Liver (tissue), 3 donors: Measurements from ENCODE around the gene MAB21L2.

Source experiments
- ATF3 ChIP-seq: IDR thresholded peaks from 2 replicates; pipeline ENCODE4 v1.6.1; 2016; ENCODE audit warnings: antibody characterized with exemption
- RAD21 ChIP-seq, 2 donors: IDR thresholded peaks; 2 replicates each; pipeline ENCODE4 v1.6.1; 2016; ENCODE audit warnings: antibody characterized with exemption in 2 of 2, mild to moderate bottlenecking in 2 of 2
- TF ChIP-seq, protein P1 (sequence below): fragments of 150-350 bp; IDR thresholded peaks from 2 replicates; pipeline ENCODE4 v1.5.1; 2017; ENCODE audit warnings: improper control_type of control experiment, low read depth, low read length; ENCODE audit not compliant: missing input control
- TF ChIP-seq, protein P2 (sequence below): IDR thresholded peaks from 2 replicates; pipeline ENCODE4 v1.6.1; 2016; ENCODE audit warnings: antibody characterized with exemption, mild to moderate bottlenecking
- TF ChIP-seq, protein P3 (sequence below): IDR thresholded peaks from 2 replicates; pipeline ENCODE4 v1.6.1; 2016; ENCODE audit warnings: antibody characterized with exemption
- TF ChIP-seq, protein P4 (sequence below): IDR thresholded peaks from 2 replicates; pipeline ENCODE4 v1.6.1; 2016; ENCODE audit warnings: antibody characterized with exemption
- donor health status: healthy.
- donor health status: healthy.

- TF ChIP-seq, protein P1, sequence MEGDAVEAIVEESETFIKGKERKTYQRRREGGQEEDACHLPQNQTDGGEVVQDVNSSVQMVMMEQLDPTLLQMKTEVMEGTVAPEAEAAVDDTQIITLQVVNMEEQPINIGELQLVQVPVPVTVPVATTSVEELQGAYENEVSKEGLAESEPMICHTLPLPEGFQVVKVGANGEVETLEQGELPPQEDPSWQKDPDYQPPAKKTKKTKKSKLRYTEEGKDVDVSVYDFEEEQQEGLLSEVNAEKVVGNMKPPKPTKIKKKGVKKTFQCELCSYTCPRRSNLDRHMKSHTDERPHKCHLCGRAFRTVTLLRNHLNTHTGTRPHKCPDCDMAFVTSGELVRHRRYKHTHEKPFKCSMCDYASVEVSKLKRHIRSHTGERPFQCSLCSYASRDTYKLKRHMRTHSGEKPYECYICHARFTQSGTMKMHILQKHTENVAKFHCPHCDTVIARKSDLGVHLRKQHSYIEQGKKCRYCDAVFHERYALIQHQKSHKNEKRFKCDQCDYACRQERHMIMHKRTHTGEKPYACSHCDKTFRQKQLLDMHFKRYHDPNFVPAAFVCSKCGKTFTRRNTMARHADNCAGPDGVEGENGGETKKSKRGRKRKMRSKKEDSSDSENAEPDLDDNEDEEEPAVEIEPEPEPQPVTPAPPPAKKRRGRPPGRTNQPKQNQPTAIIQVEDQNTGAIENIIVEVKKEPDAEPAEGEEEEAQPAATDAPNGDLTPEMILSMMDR = no peak
- TF ChIP-seq, protein P2, sequence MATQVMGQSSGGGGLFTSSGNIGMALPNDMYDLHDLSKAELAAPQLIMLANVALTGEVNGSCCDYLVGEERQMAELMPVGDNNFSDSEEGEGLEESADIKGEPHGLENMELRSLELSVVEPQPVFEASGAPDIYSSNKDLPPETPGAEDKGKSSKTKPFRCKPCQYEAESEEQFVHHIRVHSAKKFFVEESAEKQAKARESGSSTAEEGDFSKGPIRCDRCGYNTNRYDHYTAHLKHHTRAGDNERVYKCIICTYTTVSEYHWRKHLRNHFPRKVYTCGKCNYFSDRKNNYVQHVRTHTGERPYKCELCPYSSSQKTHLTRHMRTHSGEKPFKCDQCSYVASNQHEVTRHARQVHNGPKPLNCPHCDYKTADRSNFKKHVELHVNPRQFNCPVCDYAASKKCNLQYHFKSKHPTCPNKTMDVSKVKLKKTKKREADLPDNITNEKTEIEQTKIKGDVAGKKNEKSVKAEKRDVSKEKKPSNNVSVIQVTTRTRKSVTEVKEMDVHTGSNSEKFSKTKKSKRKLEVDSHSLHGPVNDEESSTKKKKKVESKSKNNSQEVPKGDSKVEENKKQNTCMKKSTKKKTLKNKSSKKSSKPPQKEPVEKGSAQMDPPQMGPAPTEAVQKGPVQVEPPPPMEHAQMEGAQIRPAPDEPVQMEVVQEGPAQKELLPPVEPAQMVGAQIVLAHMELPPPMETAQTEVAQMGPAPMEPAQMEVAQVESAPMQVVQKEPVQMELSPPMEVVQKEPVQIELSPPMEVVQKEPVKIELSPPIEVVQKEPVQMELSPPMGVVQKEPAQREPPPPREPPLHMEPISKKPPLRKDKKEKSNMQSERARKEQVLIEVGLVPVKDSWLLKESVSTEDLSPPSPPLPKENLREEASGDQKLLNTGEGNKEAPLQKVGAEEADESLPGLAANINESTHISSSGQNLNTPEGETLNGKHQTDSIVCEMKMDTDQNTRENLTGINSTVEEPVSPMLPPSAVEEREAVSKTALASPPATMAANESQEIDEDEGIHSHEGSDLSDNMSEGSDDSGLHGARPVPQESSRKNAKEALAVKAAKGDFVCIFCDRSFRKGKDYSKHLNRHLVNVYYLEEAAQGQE = no peak
- TF ChIP-seq RAD21 (IDR thresholded peaks at IDR 0.05) (no peak), ATF3 (no peak)
- TF ChIP-seq, protein P3, sequence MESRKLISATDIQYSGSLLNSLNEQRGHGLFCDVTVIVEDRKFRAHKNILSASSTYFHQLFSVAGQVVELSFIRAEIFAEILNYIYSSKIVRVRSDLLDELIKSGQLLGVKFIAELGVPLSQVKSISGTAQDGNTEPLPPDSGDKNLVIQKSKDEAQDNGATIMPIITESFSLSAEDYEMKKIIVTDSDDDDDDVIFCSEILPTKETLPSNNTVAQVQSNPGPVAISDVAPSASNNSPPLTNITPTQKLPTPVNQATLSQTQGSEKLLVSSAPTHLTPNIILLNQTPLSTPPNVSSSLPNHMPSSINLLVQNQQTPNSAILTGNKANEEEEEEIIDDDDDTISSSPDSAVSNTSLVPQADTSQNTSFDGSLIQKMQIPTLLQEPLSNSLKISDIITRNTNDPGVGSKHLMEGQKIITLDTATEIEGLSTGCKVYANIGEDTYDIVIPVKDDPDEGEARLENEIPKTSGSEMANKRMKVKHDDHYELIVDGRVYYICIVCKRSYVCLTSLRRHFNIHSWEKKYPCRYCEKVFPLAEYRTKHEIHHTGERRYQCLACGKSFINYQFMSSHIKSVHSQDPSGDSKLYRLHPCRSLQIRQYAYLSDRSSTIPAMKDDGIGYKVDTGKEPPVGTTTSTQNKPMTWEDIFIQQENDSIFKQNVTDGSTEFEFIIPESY = no peak
- TF ChIP-seq, protein P4, sequence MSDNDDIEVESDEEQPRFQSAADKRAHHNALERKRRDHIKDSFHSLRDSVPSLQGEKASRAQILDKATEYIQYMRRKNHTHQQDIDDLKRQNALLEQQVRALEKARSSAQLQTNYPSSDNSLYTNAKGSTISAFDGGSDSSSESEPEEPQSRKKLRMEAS = no peak
These were observed 41.0 kb upstream of the MAB21L2 start for GRCh38 chr4:150540959-150541360.
